Astrocyte (in vitro differentiated cells and primary cell): Measurements from ENCODE around the gene MAP3K3.

Experiments
- CTCF ChIP-seq: IDR thresholded peaks from 2 replicates; pipeline ENCODE4 v1.5.1; 2011; ENCODE audit warnings: low read depth, mild to moderate bottlenecking, inconsistent platforms, low read length, moderate library complexity; ENCODE audit not compliant: insufficient read depth
- EZH2 ChIP-seq: IDR thresholded peaks from 2 replicates; pipeline ENCODE4 v1.6.1; 2012; ENCODE audit warnings: mild to moderate bottlenecking, low read length, inconsistent platforms; ENCODE audit not compliant: insufficient read depth

- no peak for TF ChIP-seq CTCF
- TF ChIP-seq EZH2, result no peak
Measured at GRCh38 chr17:63587770-63588169, 34.4 kb upstream of the MAP3K3 start.
